Stimulated activated CD8-positive, alpha-beta memory T cell treated with anti-CD3 and anti-CD28 coated beads, Interleukin-7, amount 100 ng/mL, for 48 hours (primary cell): ENCODE measurements around the gene ANTXR1.

Experiments
- DNase-seq, 2 donors: peaks; one replicate each; pipeline ENCODE4 v3.0.0-alpha.2; 2020; ENCODE audit warnings: low read depth in 1 of 2; ENCODE audit errors: extremely low read depth in 1 of 2

Gene ANTXR1

GRCh38 chr2:69203166-69203985 lies 190.4 kb downstream of the ANTXR1 start:
- DNase-seq: no peak

GRCh38 chr2:69204654-69205053 lies 191.7 kb downstream of the ANTXR1 start:
- DNase-seq: no peak

GRCh38 chr2:69205076-69205475 lies 192.1 kb downstream of the ANTXR1 start:
- no peak for DNase-seq

GRCh38 chr2:69205491-69205890 lies 192.5 kb downstream of the ANTXR1 start:
- no peak for DNase-seq

- no peak for DNase-seq
Measured at GRCh38 chr2:69208023-69208595, 195.1 kb downstream of the ANTXR1 start.

- no peak for DNase-seq
Measured at GRCh38 chr2:69209482-69209881, 196.5 kb downstream of the ANTXR1 start.

- no peak for DNase-seq
Measured at GRCh38 chr2:69210385-69210784, 197.4 kb downstream of the ANTXR1 start.

GRCh38 chr2:69211048-69211447 lies 198.1 kb downstream of the ANTXR1 start:
- DNase-seq: no peak

GRCh38 chr2:69211686-69212085 lies 198.7 kb downstream of the ANTXR1 start:
- DNase-seq: no peak

GRCh38 chr2:69212238-69213028 lies 199.5 kb downstream of the ANTXR1 start:
- DNase-seq: no peak

- no peak for DNase-seq
Measured at GRCh38 chr2:69213201-69213600, 200.2 kb downstream of the ANTXR1 start.

GRCh38 chr2:69213782-69214181 lies 200.8 kb downstream of the ANTXR1 start:
- DNase-seq: no peak

- DNase-seq: no peak
Measured at GRCh38 chr2:69214898-69215297, 201.9 kb downstream of the ANTXR1 start.

- DNase-seq: no peak
Measured at GRCh38 chr2:69216535-69217332, 203.8 kb downstream of the ANTXR1 start.

- DNase-seq: no peak
Measured at GRCh38 chr2:69217333-69218080, 204.5 kb downstream of the ANTXR1 start.

GRCh38 chr2:69221512-69221911 lies 208.5 kb downstream of the ANTXR1 start:
- DNase-seq: no peak

GRCh38 chr2:69221960-69222751 lies 209.2 kb downstream of the ANTXR1 start:
- DNase-seq: no peak

- DNase-seq: no peak
Measured at GRCh38 chr2:69222953-69223658, 210.1 kb downstream of the ANTXR1 start.
